PC-9 (cell line): ENCODE data around the gene IARS1.

Source experiments
- EZH2 ChIP-seq: fragments of 200-600 bp; sonication (generic); IDR thresholded peaks from 2 replicates; pipeline ENCODE4 v1.8.0; 2017; ENCODE audit warnings: antibody characterized with exemption, low read depth
- TF ChIP-seq, protein P1 (sequence below): fragments of 200-600 bp; sonication (generic); conservative IDR thresholded peaks from 2 replicates; pipeline ENCODE4 v1.6.1; 2017; ENCODE audit warnings: mixed run types, antibody characterized with exemption, mild to moderate bottlenecking, moderate library complexity

DNA sequence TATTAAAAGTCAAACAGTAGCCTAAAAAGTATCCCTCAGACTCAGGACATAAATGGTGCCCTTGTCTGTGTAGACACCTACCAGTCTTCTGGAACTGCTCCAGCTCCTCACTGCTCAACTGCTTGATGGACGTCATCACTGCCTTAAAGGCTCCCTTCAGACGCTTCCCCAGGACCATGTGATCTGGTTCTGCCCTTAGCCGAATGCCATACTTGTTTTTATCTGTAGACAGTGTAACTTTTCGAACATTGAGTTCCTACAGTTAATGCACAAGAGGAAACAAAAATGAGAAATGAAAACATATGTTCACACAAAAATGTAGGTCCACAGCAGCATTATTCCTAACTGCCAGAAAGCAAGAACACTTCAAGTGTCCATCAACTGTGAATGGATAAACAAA, 46.2 kb downstream of the IARS1 start:
- TF ChIP-seq, protein P1, sequence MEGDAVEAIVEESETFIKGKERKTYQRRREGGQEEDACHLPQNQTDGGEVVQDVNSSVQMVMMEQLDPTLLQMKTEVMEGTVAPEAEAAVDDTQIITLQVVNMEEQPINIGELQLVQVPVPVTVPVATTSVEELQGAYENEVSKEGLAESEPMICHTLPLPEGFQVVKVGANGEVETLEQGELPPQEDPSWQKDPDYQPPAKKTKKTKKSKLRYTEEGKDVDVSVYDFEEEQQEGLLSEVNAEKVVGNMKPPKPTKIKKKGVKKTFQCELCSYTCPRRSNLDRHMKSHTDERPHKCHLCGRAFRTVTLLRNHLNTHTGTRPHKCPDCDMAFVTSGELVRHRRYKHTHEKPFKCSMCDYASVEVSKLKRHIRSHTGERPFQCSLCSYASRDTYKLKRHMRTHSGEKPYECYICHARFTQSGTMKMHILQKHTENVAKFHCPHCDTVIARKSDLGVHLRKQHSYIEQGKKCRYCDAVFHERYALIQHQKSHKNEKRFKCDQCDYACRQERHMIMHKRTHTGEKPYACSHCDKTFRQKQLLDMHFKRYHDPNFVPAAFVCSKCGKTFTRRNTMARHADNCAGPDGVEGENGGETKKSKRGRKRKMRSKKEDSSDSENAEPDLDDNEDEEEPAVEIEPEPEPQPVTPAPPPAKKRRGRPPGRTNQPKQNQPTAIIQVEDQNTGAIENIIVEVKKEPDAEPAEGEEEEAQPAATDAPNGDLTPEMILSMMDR = no peak
- TF ChIP-seq EZH2 = no peak
